Body of pancreas (tissue), 4 donors: ENCODE measurements around the gene RAB15. TPM values are rescaled to one million over a fixed set of nuclear protein-coding genes. Genes with fewer than 3 reads are reported as not detected.

Source experiments
- ATAC-seq: fragments of 150-250 bp; one replicate; pipeline ENCODE4 v1.9.1; 2016
- DNase-seq, 4 donors: peaks; one replicate each; pipeline ENCODE4 v3.0.0-alpha.2; 2019
- H3K27ac ChIP-seq, 4 donors: fragments of 200-600 bp; sonication (generic); 1 replicate in 3 of 4; 2 replicates in 1 of 4; pipeline versions ENCODE4 v1.5.1 to v1.6.1; 2016 to 2019; ENCODE audit warnings: mild to moderate bottlenecking in 1 of 4, mixed read lengths in 1 of 4, moderate library complexity in 1 of 4
- H3K27me3 ChIP-seq, 2 donors: fragments of 200-600 bp; sonication (generic); one replicate each; pipeline ENCODE4 v1.6.0; 2016; ENCODE audit warnings: mild to moderate bottlenecking in 1 of 2
- H3K36me3 ChIP-seq, 2 donors: fragments of 200-600 bp; sonication (generic); replicated peaks in 1 of 2; 2 replicates each; pipeline ENCODE4 v1.5.1; 2016; ENCODE audit warnings: low read depth in 2 of 2; ENCODE audit not compliant: insufficient read depth in 1 of 2
- H3K4me1 ChIP-seq: fragments of 200-600 bp; sonication (generic); one replicate; pipeline ENCODE4 v1.6.0; 2016
- H3K4me3 ChIP-seq, 2 donors: fragments of 200-600 bp; sonication (generic); 1 replicate in 1 of 2; 2 replicates in 1 of 2; pipeline ENCODE4 v1.5.1; 2016 to 2019
- H3K9me3 ChIP-seq, 3 donors: fragments of 200-600 bp; sonication (generic); 1 replicate in 2 of 3; 2 replicates in 1 of 3; pipeline ENCODE4 v1.5.1; 2016
- CTCF ChIP-seq, 7 experiments: fragments of 450-650 bp in 4 of 7; fragments of 200-600 bp in 3 of 7; sonication (generic) in 3 of 7; IDR thresholded peaks; one replicate each; pipeline ENCODE4 v1.5.1; 2016 to 2019; ENCODE audit warnings: antibody characterized with exemption in 7 of 7
- POLR2A ChIP-seq, 3 donors: fragments of 450-650 bp; IDR thresholded peaks; one replicate each; pipeline ENCODE4 v1.6.1; 2016; ENCODE audit warnings: antibody characterized with exemption in 3 of 3, mild to moderate bottlenecking in 2 of 3
- WGBS, 2 donors: methylation state at CpG; one replicate each; pipeline ENCODE4 v1.1.5; 2017; 5-methylcytosine and 5-hydroxymethylcytosine counted together
- intact Hi-C: fragments of 100-400 bp; cut with DNase I; formaldehyde crosslinking; loops from one replicate; pipeline ENCODE4 v1.15.1; 2023
- total RNA-seq, 2 donors: library from RNA; depleted of rRNA; stranded (reverse); fragments of >200 nt; gene quantifications; one replicate each; pipeline ENCODE4 v1.1.0, GENCODE V29; 2016

RAB15 gene
- total RNA-seq, 2 donors from 2014 or later = 10.1 to 19.8 TPM

- Histone ChIP-seq H3K9me3 (no peaks in the 10 kb centered on the region), H3K4me3 (no peak overlapping the region), H3K27me3 (no peaks in the 10 kb centered on the region), H3K4me1 (no peaks in the 10 kb centered on the region), H3K27ac (no peak overlapping the region), H3K36me3 (no peaks in the 10 kb centered on the region)
- ATAC-seq (no peak), DNase-seq (peak in 3 of 4 donors; percentile 33 to 50 (median 47))
- intact Hi-C loops = no loop called here
- TF ChIP-seq POLR2A (IDR thresholded peaks at IDR 0.05) = no peak
- no peak for TF ChIP-seq CTCF (IDR thresholded peaks at IDR 0.05)
- WGBS, 2 donors = 47 to 57% methylated on average over 6 of the region's 6 CpGs
Observed at GRCh38 chr14:64955297-64955696, 16.8 kb downstream of the RAB15 start.

GRCh38 chr14:64954491-64955240, 17.5 kb downstream of the RAB15 start:
- no peaks in the 10 kb centered on the region for H3K4me1 ChIP-seq
- WGBS, 2 donors = 90 to 96% methylated on average over 7 to 9 of the region's 9 CpGs
- no peak for ATAC-seq
- TF ChIP-seq POLR2A (IDR thresholded peaks at IDR 0.05) = no peak
- TF ChIP-seq CTCF (IDR thresholded peaks at IDR 0.05) = no peak
- no peaks in the 10 kb centered on the region for H3K36me3 ChIP-seq
- intact Hi-C loops = no loop called here
- no peak overlapping the region for H3K4me3 ChIP-seq
- no peaks in the 10 kb centered on the region for H3K27me3 ChIP-seq
- no peak overlapping the region for H3K27ac ChIP-seq
- no peaks in the 10 kb centered on the region for H3K9me3 ChIP-seq
- no peak for DNase-seq

- no peaks in the 10 kb centered on the region for H3K36me3 ChIP-seq
- intact Hi-C loops = no loop called here
- WGBS, 2 donors = 88 to 93% methylated on average over 6 of the region's 6 CpGs
- no peak overlapping the region for H3K27ac ChIP-seq
- no peaks in the 10 kb centered on the region for H3K27me3 ChIP-seq
- no peak for TF ChIP-seq CTCF (IDR thresholded peaks at IDR 0.05)
- no peak for TF ChIP-seq POLR2A (IDR thresholded peaks at IDR 0.05)
- ATAC-seq (no peak), DNase-seq (no peak)
- no peak overlapping the region for H3K4me3 ChIP-seq
- H3K9me3 ChIP-seq = no peaks in the 10 kb centered on the region
- no peaks in the 10 kb centered on the region for H3K4me1 ChIP-seq
Observed at GRCh38 chr14:64953661-64954060, 18.5 kb downstream of the RAB15 start.

GRCh38 chr14:64953310-64953654, 18.9 kb downstream of the RAB15 start:
- no peak for ATAC-seq
- H3K27ac ChIP-seq = no peak overlapping the region
- DNase-seq = no peak
- H3K4me3 ChIP-seq = no peak overlapping the region
- WGBS, 2 donors = 89 to 94% methylated on average over 8 of the region's 8 CpGs
- H3K4me1 ChIP-seq = no peaks in the 10 kb centered on the region
- peaks cover 0 to 2% of the 10 kb centered on the region in 2 donors for H3K36me3 ChIP-seq
- TF ChIP-seq POLR2A (IDR thresholded peaks at IDR 0.05) = no peak
- no peak for TF ChIP-seq CTCF (IDR thresholded peaks at IDR 0.05)
- H3K27me3 ChIP-seq = no peaks in the 10 kb centered on the region
- H3K9me3 ChIP-seq = no peaks in the 10 kb centered on the region
- intact Hi-C loops = no loop called here
